ENCODE measurements around the gene INPP5A.

INPP5A gene

GRCh38 chr10:132650611-132651250 is 113.1 kb downstream of the INPP5A start:
- no peak for DNase-seq

- no peak for DNase-seq
Measured at GRCh38 chr10:132651511-132652029, 114.0 kb downstream of the INPP5A start.

GRCh38 chr10:132652446-132652845 is 114.9 kb downstream of the INPP5A start:
- no peak for DNase-seq

- DNase-seq = no peak
Measured at GRCh38 chr10:132652936-132653590, 115.5 kb downstream of the INPP5A start.

- no peak for DNase-seq
Measured at GRCh38 chr10:132653721-132654120, 116.1 kb downstream of the INPP5A start.

- no peak for DNase-seq
Measured at GRCh38 chr10:132654121-132654571, 116.6 kb downstream of the INPP5A start.

- peak in 5 of 6 experiments; percentile 12 to 41 (median 28) for DNase-seq
Measured at GRCh38 chr10:132654708-132655661, 117.4 kb downstream of the INPP5A start.

- DNase-seq = no peak
Measured at GRCh38 chr10:132655735-132656134, 118.1 kb downstream of the INPP5A start.

GRCh38 chr10:132656283-132657126 is 118.9 kb downstream of the INPP5A start:
- DNase-seq = no peak

GRCh38 chr10:132657127-132657706 is 119.6 kb downstream of the INPP5A start:
- DNase-seq = no peak

GRCh38 chr10:132657748-132658147 is 120.2 kb downstream of the INPP5A start:
- no peak for DNase-seq

GRCh38 chr10:132658546-132659205 is 121.1 kb downstream of the INPP5A start:
- DNase-seq = no peak

- no peak for DNase-seq
Measured at GRCh38 chr10:132659206-132660091, 121.9 kb downstream of the INPP5A start.

GRCh38 chr10:132660385-132660784 is 122.8 kb downstream of the INPP5A start:
- no peak for DNase-seq

- DNase-seq = no peak
Measured at GRCh38 chr10:132662186-132662920, 124.8 kb downstream of the INPP5A start.

- no peak for DNase-seq
Measured at GRCh38 chr10:132663666-132664365, 126.2 kb downstream of the INPP5A start.

- no peak for DNase-seq
Measured at GRCh38 chr10:132664407-132664806, 126.8 kb downstream of the INPP5A start.

GRCh38 chr10:132664883-132665282 is 127.3 kb downstream of the INPP5A start:
- no peak for DNase-seq
